SK-N-MC (cell line): ENCODE results near the gene SBF2.

ENCODE experiments used
- EZH2 ChIP-seq: fragments of 200-600 bp; sonication (generic); IDR thresholded peaks from one replicate; pipeline ENCODE4 v1.6.1; 2017; ENCODE audit warnings: antibody characterized with exemption
- POLR2AphosphoS5 ChIP-seq: IDR thresholded peaks from 2 replicates; pipeline ENCODE4 v1.6.1; 2012; ENCODE audit warnings: mild to moderate bottlenecking, low read depth, low read length, borderline replicate concordance

- TF ChIP-seq EZH2, result no peak
- no peak for TF ChIP-seq POLR2AphosphoS5
These were observed 394.3 kb downstream of the SBF2 start for GRCh38 chr11:9899676-9900075.
